ENCODE results near the gene LAG3.

LAG3 gene

DNA sequence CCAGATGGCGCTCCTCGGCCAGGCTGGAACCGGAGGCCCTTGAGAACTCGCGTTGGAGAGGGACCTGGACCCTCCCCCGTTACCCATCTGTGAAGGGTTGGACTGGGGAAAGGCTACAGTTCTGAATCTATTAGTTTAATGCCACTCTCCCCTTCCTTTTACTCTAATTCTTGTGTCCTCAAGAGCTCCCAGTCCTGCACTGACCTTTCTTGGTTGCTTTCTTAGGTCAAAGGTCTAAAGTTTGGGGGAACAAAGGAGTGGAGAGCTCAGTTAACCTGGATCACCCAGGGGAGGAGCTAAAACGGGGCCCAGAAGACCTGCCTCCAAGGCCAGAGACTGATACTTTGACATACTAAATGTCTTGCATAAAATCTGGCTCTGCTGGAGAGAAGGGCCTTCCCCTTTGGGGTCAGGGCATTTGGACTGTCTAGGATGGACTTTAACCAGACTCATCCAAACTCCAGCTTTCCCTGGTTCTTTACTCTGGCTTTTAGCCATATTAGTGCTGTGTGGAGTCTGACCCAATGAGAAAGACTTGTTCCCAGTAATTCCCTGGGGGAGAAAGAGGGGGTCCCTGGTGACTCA is 18.5 kb upstream of the LAG3 start:
- no peak for DNase-seq (ENCODE audit: low read depth)

DNA sequence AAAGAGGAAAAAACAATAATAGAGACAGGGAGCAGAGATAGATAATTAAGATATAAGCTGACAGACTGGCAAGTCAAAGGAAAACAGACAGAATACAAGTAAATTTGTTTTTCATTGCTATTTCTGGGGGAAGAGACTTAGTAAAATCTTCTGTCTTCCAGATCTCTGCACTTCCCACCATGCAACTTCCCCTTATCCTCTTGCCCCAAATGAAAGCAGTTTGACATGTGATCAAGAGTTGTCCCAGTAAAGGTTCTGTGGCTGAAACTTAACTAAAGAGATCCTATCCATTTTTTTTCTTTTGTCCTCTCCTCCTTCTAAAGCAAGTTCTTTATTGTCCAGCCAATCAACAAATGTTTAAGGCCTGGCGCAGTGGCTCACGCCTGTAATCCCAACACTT is 17.9 kb upstream of the LAG3 start:
- DNase-seq (ENCODE audit: low read depth): no peak

DNA sequence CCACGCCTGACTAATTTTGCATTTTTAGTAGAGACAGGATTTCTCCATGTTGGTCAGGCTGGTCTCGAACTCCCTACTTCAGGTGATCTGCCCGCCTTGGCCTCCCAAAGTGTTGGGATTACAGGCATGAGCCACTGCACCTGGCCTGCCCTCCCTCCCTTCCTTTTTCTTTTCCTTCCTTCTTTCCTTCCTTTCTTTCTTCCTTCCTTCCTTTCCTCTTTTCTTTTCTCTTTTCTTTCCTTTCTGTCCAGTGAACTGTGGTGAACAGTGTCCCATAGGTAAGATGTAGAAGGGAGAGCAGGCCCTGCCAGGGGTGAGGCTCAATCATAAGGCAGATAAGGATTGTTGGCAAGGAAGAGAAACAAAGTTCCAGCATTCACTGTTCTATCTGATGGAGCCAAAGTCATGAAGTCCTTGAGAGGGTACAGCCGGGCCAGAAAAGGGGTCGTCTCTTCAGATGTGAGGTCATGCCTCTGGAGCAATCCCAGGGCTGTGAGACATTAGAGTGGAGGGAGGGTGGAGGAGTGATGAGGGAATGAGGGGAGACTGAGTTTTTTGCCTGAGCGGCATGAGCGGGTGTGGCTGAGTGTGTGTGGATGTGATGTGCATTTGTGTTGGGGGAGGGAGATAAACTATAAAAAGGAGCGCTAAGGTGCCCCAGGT is 15.2 kb upstream of the LAG3 start:
- DNase-seq (ENCODE audit: low read depth): no peak

DNA sequence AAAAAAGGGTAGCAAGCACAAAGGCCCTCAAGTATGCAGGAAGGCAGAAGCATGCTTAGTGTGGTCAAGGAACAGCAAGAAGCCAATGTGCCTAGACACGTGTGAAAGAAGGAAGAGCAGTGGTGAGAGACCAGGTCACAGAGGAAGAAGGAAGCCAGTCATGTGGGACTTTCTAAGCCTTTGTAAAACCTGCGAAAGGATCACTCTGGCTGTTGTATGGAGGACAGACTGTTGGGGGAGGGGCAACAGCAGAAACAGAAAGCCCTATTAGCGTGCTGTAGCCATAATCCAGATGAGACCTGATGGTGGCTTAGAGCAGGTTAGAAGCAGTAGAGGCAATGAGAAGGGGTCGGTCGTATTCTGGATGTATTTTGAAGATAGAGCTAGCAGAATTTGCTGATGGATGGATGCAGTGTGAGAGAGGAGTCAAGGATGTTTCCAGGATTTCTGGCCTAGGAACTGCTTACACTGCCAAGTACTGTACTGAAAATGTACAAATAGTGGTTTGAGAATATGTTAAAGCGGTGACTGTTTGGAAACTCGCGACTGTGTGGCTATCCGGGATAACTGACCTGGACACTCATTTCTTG is 13.7 kb upstream of the LAG3 start:
- no peak for DNase-seq (ENCODE audit: low read depth)

DNA sequence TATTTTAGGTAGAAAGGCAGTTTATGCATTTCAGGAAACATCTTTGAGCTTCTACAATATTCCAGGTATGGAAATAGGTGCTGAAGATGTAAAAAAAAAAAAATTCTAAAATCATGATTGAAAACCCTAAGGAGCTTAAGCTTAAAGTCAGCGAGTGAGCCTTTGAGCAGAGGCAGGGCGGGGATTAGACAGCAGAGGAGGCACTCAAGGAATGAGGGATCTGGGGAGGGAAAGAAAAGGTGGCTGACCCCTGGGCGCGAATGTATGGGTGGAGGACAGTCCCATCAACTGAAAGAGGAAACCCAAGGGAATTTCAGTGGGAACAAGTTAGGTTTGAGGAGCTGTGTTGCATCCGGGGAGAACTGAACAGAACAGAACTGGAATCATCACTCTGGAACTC is 12.6 kb upstream of the LAG3 start:
- no peak for DNase-seq (ENCODE audit: low read depth)

DNA sequence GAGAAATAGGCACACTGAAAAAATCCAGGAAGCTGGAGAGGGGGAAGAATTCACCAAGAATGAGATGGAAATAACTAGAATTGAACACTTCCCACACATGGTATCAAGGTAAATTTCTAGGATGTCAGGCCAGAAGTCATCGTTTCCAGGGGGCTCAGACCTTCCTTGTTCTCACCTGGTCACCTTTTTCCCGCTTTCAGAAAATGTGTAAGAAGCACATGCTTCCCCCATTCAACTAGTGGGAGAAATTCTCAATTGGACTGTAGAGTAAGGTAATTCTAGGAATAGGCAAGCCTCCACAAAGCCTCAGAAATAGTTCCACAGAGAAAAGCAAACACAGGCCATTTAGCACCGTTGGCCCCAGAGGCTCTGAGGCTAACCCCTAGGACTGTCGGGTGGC is 8.9 kb upstream of the LAG3 start:
- DNase-seq (ENCODE audit: low read depth): no peak

DNA sequence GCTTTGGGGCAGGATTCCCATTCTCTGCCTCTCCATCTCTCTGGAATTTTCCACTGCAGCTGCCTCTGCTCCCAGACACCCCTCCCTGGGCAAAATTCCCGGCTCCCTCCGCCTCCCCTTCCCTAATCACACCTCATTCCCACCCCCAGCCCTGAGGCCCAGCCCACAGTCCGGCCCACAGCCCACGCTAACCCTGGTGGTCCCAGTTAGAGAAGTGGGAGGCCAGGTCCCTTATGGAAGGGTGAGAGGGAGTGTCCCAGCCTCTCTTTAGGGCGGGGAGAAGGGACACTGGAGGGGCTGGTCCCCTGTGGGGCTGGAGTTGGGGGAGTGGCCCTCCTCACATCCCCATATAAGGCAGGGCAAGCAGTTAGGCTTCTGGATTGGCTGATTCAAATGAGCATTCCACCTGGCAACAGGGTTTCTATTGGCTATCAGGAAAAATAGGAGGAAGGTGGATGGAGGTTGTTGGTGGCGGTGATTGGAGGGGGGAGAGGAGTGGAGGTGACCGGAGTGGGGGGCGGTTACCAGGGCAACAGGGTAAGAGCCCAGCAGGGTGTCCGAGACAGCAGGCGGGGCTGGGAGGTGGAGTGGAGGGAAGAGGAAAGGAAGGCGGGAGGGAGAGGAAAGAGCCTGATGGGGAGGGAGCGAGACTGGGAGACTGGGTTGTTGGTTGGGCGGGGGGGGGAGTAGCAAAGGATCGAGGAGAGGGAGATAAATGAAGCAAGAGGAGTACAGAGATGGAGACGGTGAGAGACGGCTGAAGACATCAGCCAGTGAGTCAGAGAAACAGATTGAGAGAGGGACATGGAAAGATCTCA is 8.1 kb upstream of the LAG3 start:
- peak; percentile 99 for DNase-seq (ENCODE audit: low read depth)

DNA sequence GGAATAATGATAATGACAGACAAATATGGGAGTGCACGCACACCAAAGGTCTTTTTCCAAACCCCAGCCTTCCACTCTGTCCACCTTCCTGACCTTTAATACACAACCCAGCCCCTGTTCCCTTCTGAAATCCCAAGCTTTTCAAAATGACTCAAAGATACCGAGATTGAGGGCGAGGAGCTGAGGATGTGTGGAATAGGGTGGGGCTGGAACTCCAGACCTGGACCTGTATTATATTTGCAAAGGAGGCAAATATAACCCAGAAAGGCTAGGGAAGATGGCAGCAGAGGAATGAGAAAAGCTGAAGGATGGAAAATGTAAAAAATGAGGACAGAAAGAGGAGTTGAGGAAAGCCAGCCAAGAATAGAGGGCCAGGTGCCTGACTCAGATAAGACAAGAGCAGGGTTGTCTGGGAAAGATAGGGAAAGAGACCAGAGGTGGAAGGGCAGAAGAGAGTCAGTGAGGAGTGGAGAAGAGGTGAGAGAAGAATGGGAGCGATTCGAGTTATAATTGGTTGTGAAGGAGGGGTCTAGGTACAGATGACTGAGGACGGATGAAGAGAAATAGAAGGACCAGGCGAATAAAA is 7.2 kb upstream of the LAG3 start:
- DNase-seq (ENCODE audit: low read depth): no peak

DNA sequence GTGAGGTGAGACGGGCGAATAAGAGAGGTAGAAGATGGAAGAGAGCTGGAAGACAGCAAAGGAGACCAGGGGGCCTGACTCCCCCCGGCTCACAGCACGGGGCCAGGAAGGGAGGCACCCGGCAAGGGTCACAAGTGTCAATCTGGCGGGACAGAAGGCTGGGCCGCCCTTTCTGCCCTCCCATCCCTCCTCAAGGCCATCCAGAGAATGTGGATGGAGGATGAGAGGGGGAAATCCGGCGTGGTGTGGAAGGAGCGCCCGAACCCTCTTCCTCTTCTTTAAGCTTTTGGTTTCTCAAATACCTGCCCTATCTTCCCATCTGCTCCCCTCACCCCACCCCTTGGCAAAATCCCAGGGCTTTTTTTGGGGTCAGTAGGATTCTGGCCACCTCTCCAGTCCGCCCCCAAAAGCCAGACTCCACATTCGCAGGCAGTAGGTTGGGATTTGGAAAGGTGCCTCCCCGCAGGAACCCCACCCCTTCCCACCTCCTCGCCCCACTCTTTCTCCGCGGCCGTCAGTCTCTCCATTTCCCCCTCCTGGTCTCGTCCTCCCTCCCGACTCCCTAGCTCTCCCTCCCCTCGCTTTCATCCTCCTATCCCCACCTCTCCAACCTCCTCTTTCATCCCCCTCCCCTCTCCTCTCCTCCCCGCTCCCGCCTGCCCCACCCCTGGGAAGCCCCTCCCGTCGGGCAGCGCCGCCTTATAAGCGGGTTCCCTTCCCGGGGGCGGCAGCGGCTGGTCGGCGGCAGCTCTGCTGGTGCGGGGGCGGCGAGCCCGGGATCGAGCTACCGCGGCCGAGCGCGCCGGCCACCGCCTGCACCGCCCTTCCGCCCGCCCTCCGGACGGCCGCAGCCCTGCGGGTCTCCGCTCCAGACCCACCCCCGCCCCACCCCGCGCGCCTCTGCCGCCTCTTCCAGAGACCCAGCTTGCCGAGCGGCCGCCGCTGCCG is 6.4 kb upstream of the LAG3 start, which contains the start of gene PTMS:
TSS of gene PTMS (plus strand) at position 730 of the 948 bp plus-strand sequence. CDS start 343 bp downstream, outside the sequence.
- DNase-seq (ENCODE audit: low read depth): peak; percentile 75

DNA sequence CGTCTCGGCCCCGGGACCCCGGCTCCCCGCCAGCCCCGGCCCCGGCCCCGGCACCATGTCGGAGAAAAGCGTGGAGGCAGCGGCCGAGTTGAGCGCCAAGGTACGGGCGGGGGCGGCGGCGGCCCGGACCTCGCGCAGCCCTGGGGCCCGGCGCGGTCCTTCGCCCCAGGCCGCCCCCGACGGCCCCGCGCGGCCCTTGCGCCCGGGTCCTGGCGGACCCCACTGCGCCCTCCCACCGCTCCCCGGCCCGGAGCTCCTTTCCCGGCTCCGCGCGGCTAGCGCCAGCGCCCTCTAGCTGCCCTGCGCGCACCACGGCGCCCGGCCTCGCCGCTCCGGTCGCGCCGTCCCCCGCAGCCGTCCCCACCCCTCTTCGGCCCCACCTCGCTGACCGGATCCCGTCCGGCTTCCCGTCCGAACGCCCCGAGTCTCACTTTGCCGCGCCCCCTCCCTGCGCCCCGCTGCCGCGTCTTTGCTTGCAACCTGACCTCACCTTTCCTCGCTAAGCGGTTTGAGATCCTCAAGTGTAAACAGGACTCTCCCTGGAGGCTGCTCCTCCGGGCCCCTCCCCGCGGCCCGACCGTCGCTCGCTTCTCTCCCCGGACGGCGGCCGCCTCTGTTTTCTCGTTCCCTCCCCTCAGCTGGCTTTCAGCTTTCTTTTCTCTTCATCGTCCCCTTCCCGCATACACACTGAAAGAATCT is 5.5 kb upstream of the LAG3 start:
- no peak for DNase-seq (ENCODE audit: low read depth)

DNA sequence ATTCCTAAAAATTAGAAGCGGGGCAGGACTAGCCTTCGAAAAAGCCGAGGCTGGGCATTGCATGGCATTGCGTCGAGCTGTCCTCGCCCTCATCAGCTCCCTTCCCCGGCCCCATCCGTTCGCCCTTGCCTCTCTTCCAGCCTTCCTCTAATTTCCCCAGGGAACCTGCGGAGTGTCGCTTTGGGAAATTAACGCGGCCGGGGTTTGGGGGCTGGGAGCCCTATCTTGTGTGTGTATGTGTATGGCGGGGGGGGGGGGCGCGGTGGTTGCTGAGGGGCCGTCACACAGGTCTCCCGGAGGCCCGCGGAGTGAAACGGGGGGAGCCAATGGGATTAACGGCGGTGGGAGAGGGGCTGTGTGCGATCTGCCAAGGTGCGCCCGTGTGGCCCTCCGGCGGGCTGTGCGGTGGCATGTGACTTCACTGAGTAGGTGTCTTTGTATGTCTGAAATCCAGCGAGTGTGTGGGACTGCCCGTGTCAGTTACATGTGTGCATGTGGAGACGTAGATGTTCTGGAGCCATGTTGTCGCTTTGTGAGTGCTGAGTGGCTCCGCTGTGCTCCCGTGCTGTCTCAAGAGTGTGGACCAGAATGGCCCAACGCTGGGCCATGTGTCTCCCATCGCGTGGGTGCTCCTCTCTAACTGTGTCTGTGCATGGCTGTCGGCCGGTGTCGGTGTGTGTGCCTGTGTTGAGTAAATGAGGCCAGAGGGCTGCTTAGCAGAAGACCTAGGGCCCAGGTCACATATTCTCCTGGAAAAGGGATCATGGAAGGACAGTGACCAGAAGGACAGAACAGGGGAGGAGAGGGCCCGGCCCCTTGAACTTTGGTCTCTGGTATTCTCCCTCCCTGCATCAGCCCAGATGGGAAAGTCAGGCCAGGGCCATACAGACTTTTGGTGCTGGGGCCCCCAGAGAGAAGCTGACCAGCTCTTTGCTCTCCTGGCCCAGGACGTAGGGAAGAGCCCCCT is 4.7 kb upstream of the LAG3 start:
- no peak for DNase-seq (ENCODE audit: low read depth)

DNA sequence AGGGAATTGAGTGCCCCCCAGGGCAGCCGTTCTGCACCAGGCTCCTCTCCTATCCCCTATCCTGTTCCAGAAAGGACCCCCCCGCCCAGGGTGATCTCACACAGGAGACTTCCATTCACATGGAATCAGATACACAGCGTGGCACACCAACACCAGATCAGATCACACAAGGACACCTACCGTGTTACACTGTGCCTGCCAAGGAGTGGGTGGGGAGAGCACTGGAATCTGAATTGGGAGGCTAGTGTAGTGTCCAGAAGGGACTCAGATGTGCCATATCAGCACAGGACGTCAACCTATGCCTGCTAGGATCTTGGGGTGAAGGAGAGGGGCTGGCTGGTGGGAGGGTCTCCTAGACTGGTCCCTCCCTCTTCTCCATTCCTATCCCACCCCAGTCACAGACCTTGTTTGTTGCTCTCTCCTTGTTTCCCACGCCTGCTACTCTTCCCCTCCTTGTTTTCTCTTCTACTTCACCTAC is 3.8 kb upstream of the LAG3 start:
- no peak for DNase-seq (ENCODE audit: low read depth)

DNA sequence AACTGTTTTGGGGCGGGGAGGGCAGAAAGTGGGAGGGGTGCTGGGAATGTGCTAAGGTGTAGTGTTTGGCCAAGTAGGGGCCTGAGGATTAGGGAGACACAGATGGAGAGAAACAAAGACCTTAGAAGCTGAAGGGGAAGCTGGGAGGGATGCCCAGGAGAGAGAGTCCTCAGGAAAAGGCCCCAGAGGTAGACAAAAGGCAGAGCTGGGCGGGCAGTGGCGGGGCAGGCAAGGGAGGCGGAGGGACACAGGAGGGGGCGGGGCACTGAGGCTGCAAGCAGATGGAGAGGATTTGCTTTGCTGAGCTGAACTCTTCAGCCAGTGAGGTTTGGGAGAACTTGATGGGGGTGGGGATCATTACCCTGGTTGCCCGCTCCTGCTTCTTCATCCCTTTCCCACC is 3.3 kb upstream of the LAG3 start:
- DNase-seq (ENCODE audit: low read depth): no peak

DNA sequence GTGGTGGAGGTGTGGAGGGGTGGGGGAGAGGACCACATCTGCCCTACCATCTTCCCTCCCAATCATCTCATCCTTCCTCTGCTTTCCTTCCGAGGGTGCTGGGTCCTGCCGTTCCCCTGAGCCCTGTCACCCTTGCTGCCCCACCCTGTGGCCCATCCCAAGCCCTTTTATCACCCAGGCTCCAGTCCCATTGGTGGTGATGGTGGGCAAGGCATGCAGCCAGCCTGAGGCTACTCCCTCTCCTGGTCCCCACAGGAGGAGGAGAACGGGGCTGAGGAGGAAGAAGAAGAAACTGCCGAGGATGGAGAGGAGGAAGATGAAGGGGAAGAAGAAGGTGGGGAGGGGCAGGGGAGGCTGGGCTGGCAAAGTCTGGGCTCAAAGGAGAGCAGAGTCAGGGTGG is 2.7 kb upstream of the LAG3 start:
- no peak for DNase-seq (ENCODE audit: low read depth)

DNA sequence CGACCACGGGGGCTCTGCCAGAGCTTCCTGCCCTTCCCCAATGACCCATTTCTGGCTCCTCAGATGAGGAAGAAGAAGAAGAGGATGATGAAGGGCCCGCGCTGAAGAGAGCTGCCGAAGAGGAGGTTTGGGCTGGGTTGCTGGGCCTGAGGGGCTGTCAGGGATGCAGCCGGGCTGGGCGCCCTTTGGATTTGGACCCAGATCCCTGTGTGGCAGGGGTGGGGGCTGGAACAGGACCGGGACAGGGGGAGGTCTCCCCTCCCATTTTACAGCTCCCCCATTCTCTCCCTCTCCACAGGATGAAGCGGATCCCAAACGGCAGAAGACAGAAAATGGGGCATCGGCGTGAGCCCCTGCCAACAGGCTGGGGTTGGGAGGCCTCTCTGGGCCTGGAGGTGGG is 2.2 kb upstream of the LAG3 start:
- no peak for DNase-seq (ENCODE audit: low read depth)

DNA sequence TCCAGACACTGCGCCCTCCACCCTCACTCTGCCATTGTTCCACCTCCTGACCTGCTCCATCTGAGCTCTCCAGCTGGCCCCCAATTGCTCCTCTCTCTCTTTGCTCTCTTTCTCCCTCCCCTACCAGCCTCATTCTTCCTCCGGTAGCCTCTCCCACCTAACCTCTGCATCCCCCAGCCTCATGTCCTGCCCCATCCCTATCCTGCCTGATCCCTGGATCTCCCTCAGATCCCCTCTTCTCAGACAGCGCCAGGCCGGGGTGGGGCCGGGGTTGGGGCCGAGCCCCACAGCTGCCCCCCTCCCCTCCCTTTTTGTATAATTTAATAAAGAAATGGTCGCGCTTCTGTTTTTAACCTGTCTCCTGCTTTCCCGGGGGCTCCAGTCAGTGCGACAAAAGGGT is 1.7 kb upstream of the LAG3 start:
- no peak for DNase-seq (ENCODE audit: low read depth)

DNA sequence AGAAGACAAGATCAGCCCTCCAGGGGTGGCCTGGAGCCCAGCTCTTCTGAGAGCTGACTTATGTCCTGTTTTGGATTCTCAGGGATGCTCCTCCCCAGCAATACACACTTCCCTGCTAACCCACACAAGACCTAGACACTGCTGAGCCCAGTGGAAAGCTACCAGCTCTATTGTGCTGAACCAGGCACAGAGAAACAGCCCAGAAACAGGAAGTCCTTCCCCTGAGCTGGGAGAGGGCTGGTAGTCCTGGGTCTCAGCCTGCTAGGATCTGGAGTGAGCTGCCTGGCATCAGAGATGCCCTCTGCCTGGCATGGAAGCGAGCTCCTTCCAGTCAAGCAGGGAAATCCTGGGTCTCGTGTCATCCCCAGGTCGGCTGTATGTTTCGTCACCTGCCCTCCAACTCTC is 1.2 kb upstream of the LAG3 start:
- no peak for DNase-seq (ENCODE audit: low read depth)

DNA sequence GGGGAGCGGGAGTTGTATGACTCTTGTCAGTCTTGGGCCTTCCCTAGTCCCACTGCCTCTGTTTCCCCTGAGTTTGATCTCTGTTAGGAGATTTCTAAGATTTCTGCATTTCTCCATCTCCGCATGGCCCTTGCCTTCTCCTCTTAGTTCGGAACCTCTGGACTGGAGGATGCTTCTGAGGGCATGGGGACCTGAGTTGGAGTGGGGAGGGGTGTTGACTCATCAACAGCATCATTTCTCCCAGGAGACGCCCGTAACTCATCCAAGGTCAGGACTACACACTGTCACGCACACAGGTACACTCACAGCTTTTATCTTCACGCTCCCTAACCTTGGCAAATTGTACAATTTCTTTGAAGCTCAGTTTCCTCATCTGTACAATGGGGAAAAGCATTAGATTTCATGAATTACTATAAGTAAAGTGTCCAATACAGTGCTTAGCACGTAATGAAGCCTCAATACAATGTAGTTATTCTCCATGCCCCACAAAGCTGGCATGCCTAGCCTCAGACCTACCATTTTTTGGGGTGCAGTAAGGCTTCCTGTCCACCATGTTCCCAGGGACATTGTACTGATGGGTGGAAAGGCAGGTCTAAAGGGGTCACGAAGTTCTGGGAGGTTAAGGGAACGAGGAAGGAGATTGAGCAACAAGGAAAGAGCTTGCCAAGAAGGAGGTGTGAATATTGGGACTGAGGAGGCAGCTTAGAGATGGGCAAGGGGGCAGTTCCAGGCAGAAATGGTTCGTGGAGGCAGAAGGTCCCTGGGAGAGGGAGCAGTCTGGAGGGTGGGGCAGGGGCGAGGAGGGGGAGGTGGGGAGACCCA is 600 bp upstream of the LAG3 start:
- DNase-seq (ENCODE audit: low read depth): no peak
